DMS153 treated with DMSO at 0.1 percent for 48 hours (cell line): Measurements from ENCODE around the gene GNAO1.

Experiments used
- DNase-seq: peaks from one replicate; lab custom pipeline; 2025; ENCODE audit not compliant: unreplicated experiment; lab: John Stamatoyannopoulos, UW

Gene GNAO1

GRCh38 chr16:56191156-56191815 is at the start of gene GNAO1:
Gene GNAO1 (plus strand): TSS chr16:56191489. CDS start chr16:56192236, 747 bp downstream.
- peak; percentile 57 for DNase-seq

- no peak for DNase-seq
Observed at GRCh38 chr16:56143666-56144065, 47.6 kb upstream of the GNAO1 start.

- DNase-seq: no peak
Observed at GRCh38 chr16:56145369-56145768, 45.9 kb upstream of the GNAO1 start.

- DNase-seq: no peak
Observed at GRCh38 chr16:56151621-56152020, 39.7 kb upstream of the GNAO1 start.

GRCh38 chr16:56161658-56162057 is 29.6 kb upstream of the GNAO1 start:
- no peak for DNase-seq

GRCh38 chr16:56163089-56163488 is 28.2 kb upstream of the GNAO1 start:
- no peak for DNase-seq

- DNase-seq: no peak
Observed at GRCh38 chr16:56163938-56164337, 27.4 kb upstream of the GNAO1 start.

GRCh38 chr16:56164636-56165035 is 26.7 kb upstream of the GNAO1 start:
- DNase-seq: no peak

GRCh38 chr16:56174411-56174810 is 16.9 kb upstream of the GNAO1 start:
- DNase-seq: no peak

GRCh38 chr16:56181401-56181800 is 9.9 kb upstream of the GNAO1 start:
- no peak for DNase-seq

- DNase-seq: no peak
Observed at GRCh38 chr16:56183266-56183665, 8.0 kb upstream of the GNAO1 start.

- DNase-seq: no peak
Observed at GRCh38 chr16:56190048-56190676, 1.1 kb upstream of the GNAO1 start.

GRCh38 chr16:56190677-56191155 is 573 bp upstream of the GNAO1 start:
- DNase-seq: no peak

- DNase-seq: no peak
Observed at GRCh38 chr16:56191835-56192634, 746 bp downstream of the GNAO1 start.

GRCh38 chr16:56192635-56192945 is 1.3 kb downstream of the GNAO1 start:
- DNase-seq: no peak

GRCh38 chr16:56192986-56193945 is 2.0 kb downstream of the GNAO1 start:
- no peak for DNase-seq

- peak; percentile 72 for DNase-seq
Observed at GRCh38 chr16:56193951-56194726, 2.9 kb downstream of the GNAO1 start.

GRCh38 chr16:56195151-56195550 is 3.9 kb downstream of the GNAO1 start:
- DNase-seq: peak; percentile 76

GRCh38 chr16:56196381-56196780 is 5.1 kb downstream of the GNAO1 start:
- no peak for DNase-seq
